Fibroblast of lung (primary cell): Measurements from ENCODE around the gene IL20. TPM values are rescaled to one million over a fixed set of nuclear protein-coding genes. Genes with fewer than 3 reads are reported as not detected.

ENCODE experiments used
- DNase-seq, 2 donors: peaks; one replicate each; pipeline versions ENCODE4 v3.0.0 to v3.0.0-alpha.2; 2010; ENCODE audit warnings: low read depth in 2 of 2
- H2AFZ ChIP-seq: 2 replicates; pipeline ENCODE4 v1.5.1; 2012; ENCODE audit warnings: low read length, control low read depth, inconsistent platforms
- H3K27ac ChIP-seq: 2 replicates; pipeline ENCODE4 v1.5.1; 2011; ENCODE audit warnings: low read length, control low read depth; ENCODE audit not compliant: insufficient read depth
- H3K27me3 ChIP-seq: 2 replicates; pipeline ENCODE4 v1.5.1; 2011; ENCODE audit warnings: mild to moderate bottlenecking, low read length; ENCODE audit not compliant: control insufficient read depth, insufficient read depth
- H3K36me3 ChIP-seq: 2 replicates; pipeline ENCODE4 v1.5.1; 2011; ENCODE audit warnings: low read length; ENCODE audit not compliant: control insufficient read depth, insufficient read depth
- H3K4me1 ChIP-seq: 2 replicates; pipeline ENCODE4 v1.5.1; 2011; ENCODE audit warnings: low read length; ENCODE audit not compliant: control insufficient read depth, insufficient read depth; ENCODE audit errors: extremely low read depth
- H3K4me2 ChIP-seq: 2 replicates; pipeline ENCODE4 v1.5.1; 2011; ENCODE audit warnings: low read length, control low read depth; ENCODE audit not compliant: insufficient read depth; ENCODE audit errors: extremely low read depth
- H3K4me3 ChIP-seq, 4 experiments: fragments of 200-600 bp in 1 of 4; sonication (generic) in 1 of 4; replicated peaks in 1 of 4; 2 replicates each; pipeline ENCODE4 v1.5.1; 2011 to 2016; ENCODE audit warnings: low read length in 4 of 4, low read depth in 3 of 4, mild to moderate bottlenecking in 3 of 4, control low read depth in 2 of 4, inconsistent platforms in 1 of 4, mixed read lengths in 1 of 4; ENCODE audit not compliant: insufficient read depth in 1 of 4; ENCODE audit errors: control extremely low read depth in 1 of 4
- H3K79me2 ChIP-seq: 2 replicates; pipeline ENCODE4 v1.5.1; 2012; ENCODE audit warnings: mild to moderate bottlenecking, low read length, inconsistent platforms; ENCODE audit not compliant: control insufficient read depth, insufficient read depth
- H3K9ac ChIP-seq: 2 replicates; pipeline ENCODE4 v1.5.1; 2011; ENCODE audit warnings: mild to moderate bottlenecking, low read length, control low read depth; ENCODE audit not compliant: insufficient read depth
- H3K9me3 ChIP-seq: 2 replicates; pipeline ENCODE4 v1.5.1; 2012; ENCODE audit warnings: low read depth, low read length; ENCODE audit not compliant: control insufficient read depth, insufficient read depth
- H4K20me1 ChIP-seq: 2 replicates; pipeline ENCODE4 v1.5.1; 2011; ENCODE audit warnings: low read length; ENCODE audit not compliant: control insufficient read depth, insufficient read depth; ENCODE audit errors: extremely low read depth
- CTCF ChIP-seq, 2 donors: IDR thresholded peaks in 1 of 2; conservative IDR thresholded peaks in 1 of 2; 1 replicate in 1 of 2; 2 replicates in 1 of 2; pipeline ENCODE4 v1.5.1; 2011 to 2012; ENCODE audit warnings: low read length in 2 of 2, control low read depth in 1 of 2, inconsistent platforms in 1 of 2, low read depth in 1 of 2, mild to moderate bottlenecking in 1 of 2
- EZH2 ChIP-seq: IDR thresholded peaks from 2 replicates; pipeline ENCODE4 v1.5.1; 2012; ENCODE audit warnings: low read length, control low read depth, mild to moderate bottlenecking; ENCODE audit errors: missing control alignments
- polyA plus RNA-seq, 2 donors: library from polyadenylated mRNA; depleted of rRNA in 1 of 2; stranded (reverse) in 1 of 2; unstranded in 1 of 2; fragments of >200 nt; gene quantifications; 2 replicates each; pipeline ENCODE4 v1.2.1, GENCODE V29; 2011 to 2012; ENCODE audit warnings: missing spikeins in 1 of 2
- total RNA-seq: library from RNA; depleted of rRNA; stranded (reverse); fragments of >200 nt; gene quantifications from 2 replicates; pipeline ENCODE4 v1.2.1, GENCODE V29; 2014

IL20 gene
- total and polyA plus RNA-seq, 2 donors (not counting 1 experiment from before 2014, with no cell fraction given): not detected

GRCh38 chr1:206847337-206847834 lies 18.0 kb upstream of the IL20 start:
- H3K79me2 ChIP-seq: no peaks in the 10 kb centered on the region
- DNase-seq: no peak
- H4K20me1 ChIP-seq: no peaks in the 10 kb centered on the region
- TF ChIP-seq CTCF (conservative IDR thresholded peaks at IDR 0.05 in 1 of 2, IDR thresholded peaks at IDR 0.05 in 1 of 2; ENCODE audit: low read depth in 1 of 2, low read length in 2 of 2): no peak
- no peak for TF ChIP-seq EZH2
- no peak overlapping the region for H2AFZ ChIP-seq
- no peak overlapping the region for H3K4me2 ChIP-seq
- no peaks in the 10 kb centered on the region for H3K9me3 ChIP-seq
- no peaks in the 10 kb centered on the region for H3K27me3 ChIP-seq
- H3K36me3 ChIP-seq: no peaks in the 10 kb centered on the region
- no peaks in the 10 kb centered on the region for H3K4me1 ChIP-seq
- no peak overlapping the region for H3K4me3 ChIP-seq
- H3K27ac ChIP-seq: no peak overlapping the region
- H3K9ac ChIP-seq: no peak overlapping the region

- H3K4me3 ChIP-seq: no peak overlapping the region
- no peak overlapping the region for H3K9ac ChIP-seq
- no peaks in the 10 kb centered on the region for H3K79me2 ChIP-seq
- no peak for TF ChIP-seq EZH2
- TF ChIP-seq CTCF (conservative IDR thresholded peaks at IDR 0.05 in 1 of 2, IDR thresholded peaks at IDR 0.05 in 1 of 2; ENCODE audit: low read depth in 1 of 2, low read length in 2 of 2): no peak
- no peaks in the 10 kb centered on the region for H3K9me3 ChIP-seq
- DNase-seq: no peak
- H3K4me2 ChIP-seq: no peak overlapping the region
- no peaks in the 10 kb centered on the region for H3K27me3 ChIP-seq
- H3K4me1 ChIP-seq: no peaks in the 10 kb centered on the region
- H2AFZ ChIP-seq: no peak overlapping the region
- no peaks in the 10 kb centered on the region for H4K20me1 ChIP-seq
- no peaks in the 10 kb centered on the region for H3K36me3 ChIP-seq
- no peak overlapping the region for H3K27ac ChIP-seq
These were observed 17.5 kb upstream of the IL20 start for GRCh38 chr1:206847946-206848345.

GRCh38 chr1:206850401-206850800 lies 15.0 kb upstream of the IL20 start:
- no peaks in the 10 kb centered on the region for H3K27me3 ChIP-seq
- no peaks in the 10 kb centered on the region for H3K9me3 ChIP-seq
- no peaks in the 10 kb centered on the region for H3K4me1 ChIP-seq
- H3K79me2 ChIP-seq: no peaks in the 10 kb centered on the region
- TF ChIP-seq CTCF (conservative IDR thresholded peaks at IDR 0.05 in 1 of 2, IDR thresholded peaks at IDR 0.05 in 1 of 2; ENCODE audit: low read depth in 1 of 2, low read length in 2 of 2): no peak
- no peak for TF ChIP-seq EZH2
- H4K20me1 ChIP-seq: no peaks in the 10 kb centered on the region
- no peaks in the 10 kb centered on the region for H3K36me3 ChIP-seq
- DNase-seq: no peak
- no peak overlapping the region for H3K27ac ChIP-seq
- no peak overlapping the region for H2AFZ ChIP-seq
- no peak overlapping the region for H3K4me2 ChIP-seq
- no peak overlapping the region for H3K4me3 ChIP-seq
- no peak overlapping the region for H3K9ac ChIP-seq
